Esophagus squamous epithelium (tissue), 5 donors: Measurements from ENCODE around the gene RAB19. TPM values are rescaled to one million over a fixed set of nuclear protein-coding genes. Genes with fewer than 3 reads are reported as not detected.

Experiments
- DNase-seq: peaks from one replicate; lab custom pipeline; 2025; lab: John Stamatoyannopoulos, UW
- H3K27ac ChIP-seq, 4 donors: fragments of 200-600 bp; sonication (generic); one replicate each; pipeline ENCODE4 v1.5.1; 2016 to 2019; ENCODE audit warnings: mild to moderate bottlenecking in 1 of 4
- H3K27me3 ChIP-seq, 4 donors: fragments of 200-600 bp; sonication (generic); 1 replicate in 3 of 4; 2 replicates in 1 of 4; pipeline versions ENCODE4 v1.5.1 to v1.6.0; 2017 to 2021; ENCODE audit warnings: antibody characterized with exemption in 1 of 4
- H3K36me3 ChIP-seq, 3 donors: fragments of 200-600 bp; sonication (generic); one replicate each; pipeline ENCODE4 v1.5.1; 2016 to 2019
- H3K4me1 ChIP-seq, 3 donors: fragments of 200-600 bp; sonication (generic); one replicate each; pipeline ENCODE4 v1.5.1; 2017 to 2019
- H3K4me3 ChIP-seq, 4 donors: fragments of 200-600 bp; sonication (generic); 1 replicate in 3 of 4; 2 replicates in 1 of 4; pipeline ENCODE4 v1.5.1; 2016 to 2019; ENCODE audit warnings: mild to moderate bottlenecking in 2 of 4, moderate library complexity in 1 of 4
- H3K9me3 ChIP-seq, 3 donors: fragments of 200-600 bp; sonication (generic); one replicate each; pipeline ENCODE4 v1.5.1; 2016 to 2019
- POLR2A ChIP-seq, 4 donors: fragments of 450-650 bp; IDR thresholded peaks; one replicate each; pipeline ENCODE4 v1.6.1; 2017; ENCODE audit warnings: antibody characterized with exemption in 4 of 4, mild to moderate bottlenecking in 4 of 4, moderate library complexity in 3 of 4
- WGBS, 2 donors: methylation state at CpG; one replicate each; pipeline ENCODE4 v1.1.5; 2018; 5-methylcytosine and 5-hydroxymethylcytosine counted together
- intact Hi-C: fragments of 100-400 bp; cut with DNase I; formaldehyde crosslinking; loops from one replicate; pipeline ENCODE4 v1.15.0; 2022
- total RNA-seq, 4 donors: library from RNA; depleted of rRNA; stranded (reverse); fragments of >200 nt; gene quantifications; one replicate each; pipeline ENCODE4 v1.1.0, GENCODE V29; 2016
- TF ChIP-seq, protein P1 (sequence below), 6 experiments: fragments of 450-650 bp in 4 of 6; fragments of 200-600 bp in 2 of 6; sonication (generic) in 2 of 6; IDR thresholded peaks; one replicate each; pipeline ENCODE4 v1.5.1; 2016 to 2019; ENCODE audit warnings: antibody characterized with exemption in 6 of 6, mild to moderate bottlenecking in 4 of 6, moderate library complexity in 4 of 6
- donor health status: DM: yes; HTN: yes; CAD: no.

Gene RAB19
- total RNA-seq, 4 donors from 2014 or later = 0.57 to 0.68 TPM; not detected in 2

DNA sequence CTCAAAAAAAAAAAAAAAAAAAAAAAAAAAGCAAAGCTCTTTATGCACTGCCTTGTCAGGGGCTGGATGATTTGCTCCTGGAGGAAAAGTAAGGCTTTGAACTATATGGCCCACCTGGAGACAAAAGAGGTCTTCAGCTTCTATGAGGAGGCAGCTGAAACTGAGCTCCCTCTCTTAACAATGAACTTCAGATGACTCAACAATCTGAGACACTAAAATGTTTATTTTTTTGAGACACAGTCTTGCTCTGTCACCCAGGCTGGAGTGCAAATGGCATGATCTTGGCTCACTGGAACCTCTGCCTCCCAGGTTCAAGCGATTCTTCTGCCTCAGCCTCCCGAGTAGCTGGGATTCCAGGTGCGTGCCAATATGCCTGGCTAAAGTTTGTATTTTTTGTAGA lies 36.7 kb downstream of the RAB19 start:
- DNase-seq = no peak
- Histone ChIP-seq H3K9me3 (no peaks in the 10 kb centered on the region), H3K27me3 (peaks cover 0 to 2% (median 0%) of the 10 kb centered on the region in 4 donors), H3K36me3 (no peaks in the 10 kb centered on the region), H3K27ac (no peak overlapping the region), H3K4me1 (no peaks in the 10 kb centered on the region), H3K4me3 (no peak overlapping the region)
- TF ChIP-seq POLR2A (IDR thresholded peaks at IDR 0.05) = no peak
- TF ChIP-seq, protein P1, sequence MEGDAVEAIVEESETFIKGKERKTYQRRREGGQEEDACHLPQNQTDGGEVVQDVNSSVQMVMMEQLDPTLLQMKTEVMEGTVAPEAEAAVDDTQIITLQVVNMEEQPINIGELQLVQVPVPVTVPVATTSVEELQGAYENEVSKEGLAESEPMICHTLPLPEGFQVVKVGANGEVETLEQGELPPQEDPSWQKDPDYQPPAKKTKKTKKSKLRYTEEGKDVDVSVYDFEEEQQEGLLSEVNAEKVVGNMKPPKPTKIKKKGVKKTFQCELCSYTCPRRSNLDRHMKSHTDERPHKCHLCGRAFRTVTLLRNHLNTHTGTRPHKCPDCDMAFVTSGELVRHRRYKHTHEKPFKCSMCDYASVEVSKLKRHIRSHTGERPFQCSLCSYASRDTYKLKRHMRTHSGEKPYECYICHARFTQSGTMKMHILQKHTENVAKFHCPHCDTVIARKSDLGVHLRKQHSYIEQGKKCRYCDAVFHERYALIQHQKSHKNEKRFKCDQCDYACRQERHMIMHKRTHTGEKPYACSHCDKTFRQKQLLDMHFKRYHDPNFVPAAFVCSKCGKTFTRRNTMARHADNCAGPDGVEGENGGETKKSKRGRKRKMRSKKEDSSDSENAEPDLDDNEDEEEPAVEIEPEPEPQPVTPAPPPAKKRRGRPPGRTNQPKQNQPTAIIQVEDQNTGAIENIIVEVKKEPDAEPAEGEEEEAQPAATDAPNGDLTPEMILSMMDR (IDR thresholded peaks at IDR 0.05) = no peak
- WGBS, 2 donors = 83 to 87% methylated on average over 3 of the region's 3 CpGs
- intact Hi-C loops = no loop called here

DNA sequence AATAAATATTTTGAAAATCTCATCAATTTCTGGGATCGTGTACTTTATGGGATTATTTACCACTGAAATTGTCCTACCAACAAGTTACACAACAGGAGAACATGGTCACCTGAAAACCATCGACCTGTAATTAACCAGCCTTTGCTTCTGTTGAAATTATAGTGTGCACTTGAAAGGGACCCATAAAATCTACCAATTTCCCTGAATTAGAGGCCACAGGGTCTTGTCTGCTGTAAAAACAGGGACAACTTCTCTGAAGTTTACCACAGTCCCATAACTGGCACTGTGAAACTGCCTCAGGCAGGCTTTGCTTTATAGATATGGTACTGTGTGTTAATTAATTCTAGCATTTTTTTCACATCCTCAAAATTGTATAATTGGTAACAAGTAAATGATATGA lies 37.7 kb downstream of the RAB19 start:
- no peak for DNase-seq
- Histone ChIP-seq H3K4me1 (no peaks in the 10 kb centered on the region), H3K27ac (no peak overlapping the region), H3K36me3 (no peaks in the 10 kb centered on the region), H3K9me3 (no peaks in the 10 kb centered on the region), H3K27me3 (no peaks in the 10 kb centered on the region), H3K4me3 (no peak overlapping the region)
- WGBS, 2 donors = 69 to 89% methylated on average over 2 of the region's 2 CpGs
- intact Hi-C loops = no loop called here
- TF ChIP-seq, protein P1 (IDR thresholded peaks at IDR 0.05) = no peak
- no peak for TF ChIP-seq POLR2A (IDR thresholded peaks at IDR 0.05)

DNA sequence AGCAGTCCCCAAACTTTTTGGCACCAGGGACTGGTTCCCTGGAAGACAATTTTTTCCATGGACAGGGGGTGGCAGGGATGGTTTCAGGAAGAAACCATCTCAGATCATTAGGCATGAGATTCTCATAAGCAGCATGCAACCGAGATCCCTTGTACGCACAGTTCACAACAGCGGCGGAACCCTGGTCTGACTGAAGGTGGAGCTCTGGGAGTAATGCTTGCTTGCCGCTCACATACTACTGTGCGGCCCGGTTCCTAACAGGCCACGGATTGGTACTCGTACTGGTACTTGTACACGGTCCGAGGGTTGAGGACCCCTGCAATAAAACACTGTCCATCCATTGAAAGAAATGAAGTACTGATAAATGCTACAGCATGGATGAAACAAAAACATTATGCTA lies 42.6 kb downstream of the RAB19 start:
- TF ChIP-seq POLR2A (IDR thresholded peaks at IDR 0.05) = no peak
- TF ChIP-seq, protein P1 (IDR thresholded peaks at IDR 0.05) = no peak
- H3K4me1 ChIP-seq = no peaks in the 10 kb centered on the region
- intact Hi-C loops = no loop called here
- H3K36me3 ChIP-seq = peaks cover 0 to 1% (median 0%) of the 10 kb centered on the region in 3 donors
- 94 to 100% methylated on average over 5 to 11 of the region's 11 CpGs for WGBS, 2 donors
- H3K27me3 ChIP-seq = no peaks in the 10 kb centered on the region
- H3K4me3 ChIP-seq = no peak overlapping the region
- no peak overlapping the region for H3K27ac ChIP-seq
- H3K9me3 ChIP-seq = no peaks in the 10 kb centered on the region
- DNase-seq = no peak

DNA sequence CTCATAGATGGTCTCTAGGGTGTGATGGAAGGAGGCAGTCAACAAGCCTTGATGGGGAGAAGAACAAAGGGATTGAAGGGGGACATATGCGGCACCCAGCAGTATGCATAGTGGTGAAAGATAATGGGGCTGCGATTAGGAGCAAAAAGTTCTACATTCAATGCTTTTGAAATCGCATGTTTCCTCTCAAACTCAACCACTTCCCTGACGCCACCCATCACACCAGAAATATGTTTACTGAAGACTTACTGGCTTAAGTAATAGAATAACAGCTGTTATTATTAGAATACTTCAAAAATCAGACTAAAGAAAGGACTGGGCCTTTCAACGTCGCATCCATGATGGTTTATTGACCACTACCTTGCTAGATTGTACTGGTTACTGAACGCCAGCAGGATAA lies 44.0 kb downstream of the RAB19 start:
- intact Hi-C loops = no loop called here
- Histone ChIP-seq H3K27ac (no peak overlapping the region), H3K4me3 (no peak overlapping the region), H3K27me3 (no peaks in the 10 kb centered on the region), H3K36me3 (peaks cover 0 to 15% (median 0%) of the 10 kb centered on the region in 3 donors), H3K9me3 (no peaks in the 10 kb centered on the region), H3K4me1 (no peaks in the 10 kb centered on the region)
- DNase-seq = no peak
- TF ChIP-seq, protein P1 (IDR thresholded peaks at IDR 0.05) = no peak
- TF ChIP-seq POLR2A (IDR thresholded peaks at IDR 0.05) = no peak
- WGBS, 2 donors = 74 to 84% methylated on average over 7 of the region's 7 CpGs

DNA sequence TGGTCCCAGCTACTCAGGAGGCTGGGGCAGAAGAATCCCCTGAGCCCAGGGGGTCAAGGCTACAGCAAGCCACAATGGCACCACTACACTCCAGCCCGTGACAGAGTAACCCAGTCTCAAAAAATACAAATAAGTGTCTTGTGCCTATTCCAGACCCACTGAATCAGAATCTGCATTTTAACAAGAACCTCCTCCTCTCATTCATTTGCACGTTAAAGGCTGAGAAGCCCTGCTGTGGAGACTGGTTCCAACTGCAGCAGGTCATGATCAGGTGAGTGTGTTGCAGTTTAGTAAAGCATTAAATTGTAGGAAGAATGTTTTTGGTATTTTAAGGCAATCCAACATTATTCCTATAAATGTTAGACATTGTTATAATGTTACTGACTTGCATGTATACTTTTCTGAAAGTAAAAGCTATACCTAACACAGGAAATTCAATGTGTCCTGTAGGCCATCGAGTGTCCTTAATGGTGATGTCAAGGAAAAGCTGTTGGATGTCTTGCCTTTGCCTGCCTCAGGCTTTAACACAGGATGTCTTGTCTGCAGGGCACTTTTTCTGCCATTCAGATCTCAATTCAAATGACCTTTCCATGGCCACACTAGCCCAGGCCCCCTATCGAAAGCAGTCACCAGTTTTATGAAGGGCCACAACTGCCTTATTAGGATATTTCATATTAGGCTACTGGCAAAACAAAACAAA lies 45.1 kb downstream of the RAB19 start:
- Histone ChIP-seq H3K36me3 (peaks cover 0 to 26% (median 0%) of the 10 kb centered on the region in 3 donors), H3K27ac (no peak overlapping the region), H3K4me1 (no peaks in the 10 kb centered on the region), H3K27me3 (no peaks in the 10 kb centered on the region), H3K4me3 (no peak overlapping the region), H3K9me3 (no peaks in the 10 kb centered on the region)
- 85 to 91% methylated on average over 4 of the region's 4 CpGs for WGBS, 2 donors
- TF ChIP-seq POLR2A (IDR thresholded peaks at IDR 0.05) = no peak
- TF ChIP-seq, protein P1 (IDR thresholded peaks at IDR 0.05) = no peak
- intact Hi-C loops = no loop called here
- no peak for DNase-seq
